Measurements from ENCODE around the gene AGFG2.
A peak's percentile ranks its signal among the peaks of the same experiment; 100 is the strongest.

DNA sequence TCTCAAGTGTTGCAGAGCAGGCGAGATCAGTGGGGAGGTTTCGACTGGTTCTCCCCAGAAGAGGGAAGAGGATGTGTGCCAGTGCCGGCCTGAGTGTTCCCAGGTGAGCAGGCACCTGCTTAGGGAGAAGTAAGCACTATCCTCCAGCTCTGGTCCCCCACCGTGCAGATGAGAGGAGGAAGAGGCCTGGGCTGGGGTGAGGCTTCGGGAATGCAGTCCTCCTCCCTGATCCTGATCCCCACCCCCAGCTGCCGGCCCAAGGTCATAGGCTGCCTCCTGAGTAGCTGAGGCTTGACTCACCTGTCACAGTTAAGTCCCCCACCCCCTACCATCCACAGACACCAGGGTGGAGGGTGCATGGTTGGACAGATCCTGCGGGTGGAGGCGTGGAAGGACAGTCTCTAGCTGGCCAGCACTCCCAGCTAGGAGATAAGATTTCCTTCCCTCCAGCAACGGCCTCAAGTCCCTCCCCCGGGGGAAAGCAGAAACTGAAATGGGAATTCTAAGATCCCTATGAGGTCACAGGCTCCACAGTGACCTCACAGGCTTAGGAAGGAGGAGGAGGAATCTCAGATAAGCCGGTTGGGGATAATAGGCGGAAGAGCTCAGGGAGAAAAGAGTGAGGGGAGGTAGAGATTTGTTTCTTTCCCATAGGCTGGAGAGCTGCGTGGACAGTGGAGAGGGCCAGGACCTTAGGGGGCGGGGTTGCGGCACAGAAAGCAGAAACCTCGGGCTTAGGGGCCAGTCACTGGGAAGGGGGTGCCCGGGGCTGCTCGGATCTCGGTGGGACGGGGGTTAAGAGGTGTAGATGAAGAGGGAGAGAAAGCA lies 45.9 kb downstream of the AGFG2 start:
- TF ChIP-seq, protein P1, sequence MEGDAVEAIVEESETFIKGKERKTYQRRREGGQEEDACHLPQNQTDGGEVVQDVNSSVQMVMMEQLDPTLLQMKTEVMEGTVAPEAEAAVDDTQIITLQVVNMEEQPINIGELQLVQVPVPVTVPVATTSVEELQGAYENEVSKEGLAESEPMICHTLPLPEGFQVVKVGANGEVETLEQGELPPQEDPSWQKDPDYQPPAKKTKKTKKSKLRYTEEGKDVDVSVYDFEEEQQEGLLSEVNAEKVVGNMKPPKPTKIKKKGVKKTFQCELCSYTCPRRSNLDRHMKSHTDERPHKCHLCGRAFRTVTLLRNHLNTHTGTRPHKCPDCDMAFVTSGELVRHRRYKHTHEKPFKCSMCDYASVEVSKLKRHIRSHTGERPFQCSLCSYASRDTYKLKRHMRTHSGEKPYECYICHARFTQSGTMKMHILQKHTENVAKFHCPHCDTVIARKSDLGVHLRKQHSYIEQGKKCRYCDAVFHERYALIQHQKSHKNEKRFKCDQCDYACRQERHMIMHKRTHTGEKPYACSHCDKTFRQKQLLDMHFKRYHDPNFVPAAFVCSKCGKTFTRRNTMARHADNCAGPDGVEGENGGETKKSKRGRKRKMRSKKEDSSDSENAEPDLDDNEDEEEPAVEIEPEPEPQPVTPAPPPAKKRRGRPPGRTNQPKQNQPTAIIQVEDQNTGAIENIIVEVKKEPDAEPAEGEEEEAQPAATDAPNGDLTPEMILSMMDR (IDR thresholded peaks at IDR 0.05; ENCODE audit: low read depth, low read length, missing input control), result no peak
- TF ChIP-seq, protein P2, sequence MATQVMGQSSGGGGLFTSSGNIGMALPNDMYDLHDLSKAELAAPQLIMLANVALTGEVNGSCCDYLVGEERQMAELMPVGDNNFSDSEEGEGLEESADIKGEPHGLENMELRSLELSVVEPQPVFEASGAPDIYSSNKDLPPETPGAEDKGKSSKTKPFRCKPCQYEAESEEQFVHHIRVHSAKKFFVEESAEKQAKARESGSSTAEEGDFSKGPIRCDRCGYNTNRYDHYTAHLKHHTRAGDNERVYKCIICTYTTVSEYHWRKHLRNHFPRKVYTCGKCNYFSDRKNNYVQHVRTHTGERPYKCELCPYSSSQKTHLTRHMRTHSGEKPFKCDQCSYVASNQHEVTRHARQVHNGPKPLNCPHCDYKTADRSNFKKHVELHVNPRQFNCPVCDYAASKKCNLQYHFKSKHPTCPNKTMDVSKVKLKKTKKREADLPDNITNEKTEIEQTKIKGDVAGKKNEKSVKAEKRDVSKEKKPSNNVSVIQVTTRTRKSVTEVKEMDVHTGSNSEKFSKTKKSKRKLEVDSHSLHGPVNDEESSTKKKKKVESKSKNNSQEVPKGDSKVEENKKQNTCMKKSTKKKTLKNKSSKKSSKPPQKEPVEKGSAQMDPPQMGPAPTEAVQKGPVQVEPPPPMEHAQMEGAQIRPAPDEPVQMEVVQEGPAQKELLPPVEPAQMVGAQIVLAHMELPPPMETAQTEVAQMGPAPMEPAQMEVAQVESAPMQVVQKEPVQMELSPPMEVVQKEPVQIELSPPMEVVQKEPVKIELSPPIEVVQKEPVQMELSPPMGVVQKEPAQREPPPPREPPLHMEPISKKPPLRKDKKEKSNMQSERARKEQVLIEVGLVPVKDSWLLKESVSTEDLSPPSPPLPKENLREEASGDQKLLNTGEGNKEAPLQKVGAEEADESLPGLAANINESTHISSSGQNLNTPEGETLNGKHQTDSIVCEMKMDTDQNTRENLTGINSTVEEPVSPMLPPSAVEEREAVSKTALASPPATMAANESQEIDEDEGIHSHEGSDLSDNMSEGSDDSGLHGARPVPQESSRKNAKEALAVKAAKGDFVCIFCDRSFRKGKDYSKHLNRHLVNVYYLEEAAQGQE (IDR thresholded peaks at IDR 0.05), result peak; percentile 55
- TF ChIP-seq RXRA (IDR thresholded peaks at IDR 0.05), result no peak
- no peak for TF ChIP-seq TAF1 (conservative IDR thresholded peaks at IDR 0.05)
- no peak for TF ChIP-seq SP1 (IDR thresholded peaks at IDR 0.05)
- TF ChIP-seq RAD21 (IDR thresholded peaks at IDR 0.05), result peak in 1 of 2 donors; percentile 16
- TF ChIP-seq, protein P3, sequence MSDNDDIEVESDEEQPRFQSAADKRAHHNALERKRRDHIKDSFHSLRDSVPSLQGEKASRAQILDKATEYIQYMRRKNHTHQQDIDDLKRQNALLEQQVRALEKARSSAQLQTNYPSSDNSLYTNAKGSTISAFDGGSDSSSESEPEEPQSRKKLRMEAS (IDR thresholded peaks at IDR 0.05), result no peak
- TF ChIP-seq, protein P4, sequence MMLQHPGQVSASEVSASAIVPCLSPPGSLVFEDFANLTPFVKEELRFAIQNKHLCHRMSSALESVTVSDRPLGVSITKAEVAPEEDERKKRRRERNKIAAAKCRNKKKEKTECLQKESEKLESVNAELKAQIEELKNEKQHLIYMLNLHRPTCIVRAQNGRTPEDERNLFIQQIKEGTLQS (IDR thresholded peaks at IDR 0.05), result no peak
- TF ChIP-seq JUND (IDR thresholded peaks at IDR 0.05), result no peak
- no peak for TF ChIP-seq YY1 (IDR thresholded peaks at IDR 0.05)
- no peak for TF ChIP-seq EGR1 (IDR thresholded peaks at IDR 0.05; ENCODE audit: low read depth in 2 of 2)
- TF ChIP-seq, protein P5, sequence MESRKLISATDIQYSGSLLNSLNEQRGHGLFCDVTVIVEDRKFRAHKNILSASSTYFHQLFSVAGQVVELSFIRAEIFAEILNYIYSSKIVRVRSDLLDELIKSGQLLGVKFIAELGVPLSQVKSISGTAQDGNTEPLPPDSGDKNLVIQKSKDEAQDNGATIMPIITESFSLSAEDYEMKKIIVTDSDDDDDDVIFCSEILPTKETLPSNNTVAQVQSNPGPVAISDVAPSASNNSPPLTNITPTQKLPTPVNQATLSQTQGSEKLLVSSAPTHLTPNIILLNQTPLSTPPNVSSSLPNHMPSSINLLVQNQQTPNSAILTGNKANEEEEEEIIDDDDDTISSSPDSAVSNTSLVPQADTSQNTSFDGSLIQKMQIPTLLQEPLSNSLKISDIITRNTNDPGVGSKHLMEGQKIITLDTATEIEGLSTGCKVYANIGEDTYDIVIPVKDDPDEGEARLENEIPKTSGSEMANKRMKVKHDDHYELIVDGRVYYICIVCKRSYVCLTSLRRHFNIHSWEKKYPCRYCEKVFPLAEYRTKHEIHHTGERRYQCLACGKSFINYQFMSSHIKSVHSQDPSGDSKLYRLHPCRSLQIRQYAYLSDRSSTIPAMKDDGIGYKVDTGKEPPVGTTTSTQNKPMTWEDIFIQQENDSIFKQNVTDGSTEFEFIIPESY (IDR thresholded peaks at IDR 0.05), result no peak

Measured in liver (tissue), 3 donors.